KOPT-K1 (cell line): Measurements from ENCODE around the gene CANT1.

Experiments
- H3K27ac ChIP-seq: fragments of 200-600 bp; sonication (generic); 2 replicates; pipeline ENCODE4 v1.5.1; 2016; ENCODE audit warnings: antibody characterized with exemption, mild to moderate bottlenecking, low read depth, low read length; ENCODE audit not compliant: poor library complexity, severe bottlenecking
- H3K36me3 ChIP-seq: fragments of 200-600 bp; sonication (generic); 2 replicates; pipeline ENCODE4 v1.5.1; 2017; ENCODE audit warnings: antibody characterized with exemption, mild to moderate bottlenecking, low read length, moderate library complexity; ENCODE audit not compliant: insufficient read depth
- H3K9me3 ChIP-seq: fragments of 200-600 bp; sonication (generic); 2 replicates; pipeline ENCODE4 v1.5.1; 2017; ENCODE audit warnings: antibody characterized with exemption, low read length, mild to moderate bottlenecking; ENCODE audit not compliant: insufficient read depth, poor library complexity, severe bottlenecking

Gene CANT1

DNA sequence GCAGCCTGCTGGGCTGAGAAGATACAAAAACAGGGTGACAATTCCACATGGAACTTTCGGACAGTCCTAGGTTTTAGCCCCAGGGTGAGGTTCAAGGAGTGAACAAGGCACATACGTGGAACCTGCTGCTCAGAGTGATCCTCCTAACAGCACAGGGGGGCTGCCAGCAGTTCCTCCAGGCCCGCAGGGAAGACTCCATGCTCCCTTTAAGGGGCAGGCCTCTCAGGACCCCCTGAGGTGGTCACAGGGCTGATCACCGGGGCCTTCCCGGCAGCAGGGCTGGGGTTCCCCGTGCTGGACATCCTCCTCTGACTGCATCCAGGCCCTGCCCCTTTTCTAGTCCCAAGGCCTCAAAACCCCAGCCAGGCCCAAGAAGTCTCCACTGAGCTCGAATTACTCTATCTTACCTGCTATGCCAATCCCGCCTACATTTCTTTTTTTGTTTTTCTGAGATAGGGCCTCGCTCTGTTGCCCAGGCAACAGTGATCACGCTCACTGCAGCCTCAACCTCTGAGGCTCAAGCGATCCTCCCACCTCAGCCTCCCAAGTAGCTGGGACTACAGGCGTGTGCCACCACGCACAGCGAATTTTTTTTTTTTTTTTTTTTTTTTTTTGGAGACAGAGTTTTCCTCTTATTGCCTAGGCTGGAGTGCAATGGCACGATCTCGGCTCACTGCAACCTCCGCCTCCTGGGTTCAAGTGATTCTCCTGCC is 10.4 kb downstream of the CANT1 start:
- H3K9me3 ChIP-seq, result no peaks in the 10 kb centered on the region
- peaks cover 90% of the 10 kb centered on the region for H3K36me3 ChIP-seq
- no peak overlapping the region for H3K27ac ChIP-seq

DNA sequence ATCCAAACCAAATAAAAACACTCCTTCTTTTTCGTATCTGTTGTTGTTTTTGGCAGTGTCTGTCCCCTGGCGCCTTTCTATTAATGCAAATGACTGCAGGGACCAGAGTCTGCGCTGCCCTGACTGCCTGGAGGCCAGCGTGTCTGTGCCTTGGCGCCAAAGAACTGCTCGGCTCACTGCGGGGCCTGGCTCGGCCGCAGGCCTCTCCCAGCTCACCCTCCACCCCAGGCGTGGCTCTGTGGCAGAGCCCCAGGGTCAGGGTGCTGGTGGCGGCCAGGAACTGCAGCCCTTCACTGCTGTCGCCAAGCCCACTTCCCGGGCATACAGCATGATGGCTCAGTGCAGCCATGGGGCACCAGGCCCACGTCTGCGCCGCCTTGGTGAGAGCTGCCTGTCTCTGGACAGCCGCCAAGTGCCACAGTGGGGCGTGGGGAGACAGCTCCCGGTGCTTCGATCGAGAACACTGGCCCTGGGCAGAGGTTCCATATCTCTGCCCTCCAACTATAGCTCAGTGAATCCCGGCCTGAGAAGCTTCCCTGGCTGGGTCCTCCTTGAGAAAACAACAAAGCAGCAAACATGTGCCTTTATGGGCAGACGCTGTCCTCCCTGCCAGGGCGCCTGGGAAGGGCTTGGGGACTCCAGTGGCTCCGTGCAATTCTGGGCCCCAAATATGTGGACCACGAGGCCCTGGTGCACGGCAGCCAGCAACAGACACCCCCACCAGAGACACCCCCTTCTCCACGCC is 11.1 kb downstream of the CANT1 start:
- Histone ChIP-seq H3K36me3 (peaks cover 92% of the 10 kb centered on the region), H3K27ac (no peak overlapping the region)

DNA sequence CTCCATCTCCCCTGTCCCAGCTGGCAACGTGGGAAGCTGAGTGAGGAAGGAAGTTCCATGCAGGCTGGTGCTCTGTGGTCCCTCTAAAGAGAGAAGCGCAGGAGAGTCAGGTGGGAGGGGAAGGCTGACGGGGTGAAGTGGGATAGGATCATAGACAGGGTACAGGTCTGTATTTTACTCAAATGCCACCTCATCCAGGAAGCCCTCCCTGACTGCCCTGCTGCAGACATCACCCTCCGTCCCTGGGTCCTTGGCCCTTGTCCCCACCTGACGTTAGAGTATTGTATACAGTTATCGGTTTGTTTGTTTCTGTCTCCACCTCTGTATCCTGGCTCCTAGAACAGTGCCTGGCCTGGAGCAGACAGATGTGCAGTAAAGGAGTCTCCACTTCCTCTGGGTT is 11.7 kb downstream of the CANT1 start:
- H3K9me3 ChIP-seq, result no peaks in the 10 kb centered on the region
- peaks cover 92% of the 10 kb centered on the region for H3K36me3 ChIP-seq
- H3K27ac ChIP-seq, result no peak overlapping the region

More for the DNA sequence above, 11.1 kb downstream of the CANT1 start:
- no peaks in the 10 kb centered on the region for H3K9me3 ChIP-seq

DNA sequence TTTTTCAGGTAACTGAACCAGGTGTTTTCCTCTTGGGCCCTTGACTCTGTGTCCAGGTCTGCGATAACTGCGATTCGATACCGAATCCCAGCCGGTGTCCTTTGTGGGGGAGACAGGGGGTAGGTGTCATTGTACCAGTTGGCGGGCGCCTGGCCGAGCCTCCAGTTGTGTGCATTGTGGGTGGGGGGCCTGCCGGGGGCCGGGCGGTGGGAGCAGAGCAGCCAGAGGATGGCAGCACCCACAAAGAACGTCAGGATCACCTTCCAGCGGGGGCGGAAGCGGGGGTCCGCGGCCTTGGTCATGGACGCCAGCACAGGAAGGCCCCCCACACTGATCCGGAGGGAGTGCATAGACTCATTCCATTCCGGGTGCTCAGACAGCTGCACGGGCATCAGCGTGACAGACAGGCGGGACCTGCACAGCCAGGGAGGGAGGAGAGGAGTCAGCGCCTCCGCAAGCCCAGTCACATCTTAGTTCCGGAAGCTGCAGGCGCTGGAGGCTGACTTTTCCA is 12.3 kb downstream of the CANT1 start:
- H3K9me3 ChIP-seq, result no peaks in the 10 kb centered on the region
- peaks cover 92% of the 10 kb centered on the region for H3K36me3 ChIP-seq
- no peak overlapping the region for H3K27ac ChIP-seq

DNA sequence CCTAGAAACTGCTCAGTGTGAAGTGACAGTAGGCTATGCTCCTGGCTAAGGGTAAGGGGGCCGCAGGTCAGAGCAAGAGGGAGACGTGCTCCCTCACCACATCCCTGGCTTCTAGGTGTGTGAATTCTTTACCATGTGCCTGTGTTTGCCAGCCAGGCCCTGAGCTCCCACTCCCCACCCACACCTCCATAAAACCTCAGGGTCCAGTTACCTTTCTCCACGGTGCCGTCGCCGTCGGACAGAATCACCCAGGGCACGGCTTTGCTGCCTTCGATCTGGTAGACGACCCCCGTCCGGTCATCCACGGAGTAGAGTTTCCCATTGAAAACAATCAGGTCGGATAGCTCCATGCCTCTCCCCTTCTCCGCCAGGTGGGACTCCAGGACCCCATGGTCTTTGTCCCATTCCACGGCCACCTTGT is 12.8 kb downstream of the CANT1 start:
- Histone ChIP-seq H3K36me3 (peaks cover 92% of the 10 kb centered on the region), H3K9me3 (no peaks in the 10 kb centered on the region), H3K27ac (no peak overlapping the region)

DNA sequence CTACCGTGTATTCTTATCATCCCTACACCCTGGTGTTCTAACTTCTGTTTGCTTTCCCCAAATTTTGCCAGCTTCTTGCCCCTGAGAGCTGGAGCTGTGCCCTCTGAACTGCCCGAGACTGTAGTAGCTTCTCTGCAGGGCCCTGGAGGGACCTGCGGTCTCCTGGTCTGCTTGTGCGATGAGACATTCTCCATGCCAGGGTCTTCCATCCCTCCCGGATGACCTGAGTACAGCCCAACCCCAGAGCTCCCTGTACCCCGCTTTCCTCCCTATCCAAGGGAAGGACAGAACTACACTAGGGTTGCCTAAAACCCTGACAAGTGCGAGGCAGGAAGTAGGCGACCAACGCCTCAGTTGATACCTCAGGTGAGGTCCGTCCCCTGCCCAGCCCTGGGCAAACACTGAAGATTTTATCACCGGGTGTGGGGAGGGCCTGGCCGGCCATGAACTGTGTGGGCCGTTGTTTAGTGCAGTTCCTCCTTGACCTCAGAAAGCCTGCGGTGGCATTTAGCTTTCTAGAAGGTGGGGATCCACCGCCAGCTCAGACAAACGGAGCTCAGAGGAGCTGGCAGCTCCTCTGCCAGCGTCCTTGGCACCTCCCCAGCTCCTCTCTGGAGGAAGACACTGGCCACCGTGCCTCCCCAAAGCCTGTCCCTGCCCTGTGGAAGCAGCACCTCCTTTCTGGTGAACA is 13.7 kb downstream of the CANT1 start:
- Histone ChIP-seq H3K36me3 (peaks cover 99% of the 10 kb centered on the region), H3K9me3 (no peaks in the 10 kb centered on the region), H3K27ac (no peak overlapping the region)

DNA sequence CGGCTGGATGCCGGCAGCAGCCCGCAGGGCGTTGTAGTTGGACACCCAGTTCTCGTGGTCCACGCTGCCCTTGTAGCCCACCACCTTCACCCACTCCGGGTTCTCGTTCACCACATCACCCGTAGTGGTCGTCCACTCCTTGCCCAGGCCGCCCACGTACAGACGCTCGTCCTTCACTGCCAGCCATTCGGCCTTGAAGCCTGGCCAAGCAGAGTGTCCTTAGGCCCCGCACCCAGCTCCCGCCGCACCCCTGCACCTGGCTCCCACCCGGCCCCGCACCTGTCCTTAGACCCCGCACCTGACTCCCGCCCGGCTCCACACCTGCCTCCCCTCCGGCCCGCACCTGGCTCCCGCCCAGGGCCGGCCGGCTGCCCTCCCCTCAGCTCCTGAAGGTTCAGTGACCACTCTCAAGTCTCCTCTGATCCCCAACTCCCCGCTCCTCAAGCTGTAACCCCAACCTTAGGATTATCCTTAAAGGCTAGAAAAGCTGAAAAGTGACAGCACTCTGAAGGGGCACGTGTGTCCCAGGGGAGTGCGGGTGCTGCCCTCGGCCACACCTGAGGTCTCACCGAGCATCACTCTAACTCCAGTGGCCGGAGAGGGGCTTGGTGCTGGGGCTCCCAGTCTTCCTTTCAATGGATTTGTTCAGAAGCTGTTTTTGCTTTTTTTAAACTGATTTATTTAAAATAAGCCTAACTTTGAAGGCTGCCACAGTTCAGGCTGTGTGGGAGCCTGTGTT is 14.4 kb downstream of the CANT1 start:
- Histone ChIP-seq H3K27ac (no peak overlapping the region), H3K9me3 (no peaks in the 10 kb centered on the region), H3K36me3 (peaks cover 100% of the 10 kb centered on the region)

DNA sequence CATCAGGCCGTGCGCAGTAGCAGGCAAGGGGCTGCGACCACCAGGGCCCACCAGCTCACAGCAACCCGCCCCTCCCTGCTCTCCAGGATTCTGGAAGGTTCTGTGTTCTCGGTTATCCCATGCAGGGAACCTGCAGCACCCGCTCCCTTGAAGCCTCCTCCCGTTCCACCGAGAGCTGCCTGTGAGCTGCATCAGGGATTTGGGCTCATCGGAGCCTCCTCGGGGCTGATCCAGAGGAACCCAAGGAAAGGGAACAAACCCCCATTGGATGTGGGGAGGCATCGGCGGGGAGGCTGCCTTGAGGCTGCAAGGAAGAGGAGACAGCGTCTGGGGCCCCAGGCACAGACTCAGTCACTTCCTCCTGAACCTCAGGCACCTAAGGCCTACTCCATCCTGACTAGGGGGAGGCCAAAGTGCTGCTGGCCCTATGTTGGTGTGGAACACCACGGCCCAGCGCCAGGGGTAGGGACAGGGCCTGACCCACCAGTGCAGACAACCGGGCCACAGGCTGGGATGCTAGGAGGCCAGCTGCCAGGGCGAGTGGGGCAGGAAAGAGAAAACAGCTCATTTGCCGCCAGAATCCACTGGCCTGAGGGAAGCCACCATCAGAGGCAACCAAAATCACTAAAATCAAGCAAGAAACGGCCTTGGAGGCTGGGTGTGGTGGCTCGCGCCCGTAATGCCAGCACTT is 15.4 kb downstream of the CANT1 start:
- H3K9me3 ChIP-seq, result no peaks in the 10 kb centered on the region
- H3K36me3 ChIP-seq, result peaks cover 98% of the 10 kb centered on the region
- H3K27ac ChIP-seq, result no peak overlapping the region

DNA sequence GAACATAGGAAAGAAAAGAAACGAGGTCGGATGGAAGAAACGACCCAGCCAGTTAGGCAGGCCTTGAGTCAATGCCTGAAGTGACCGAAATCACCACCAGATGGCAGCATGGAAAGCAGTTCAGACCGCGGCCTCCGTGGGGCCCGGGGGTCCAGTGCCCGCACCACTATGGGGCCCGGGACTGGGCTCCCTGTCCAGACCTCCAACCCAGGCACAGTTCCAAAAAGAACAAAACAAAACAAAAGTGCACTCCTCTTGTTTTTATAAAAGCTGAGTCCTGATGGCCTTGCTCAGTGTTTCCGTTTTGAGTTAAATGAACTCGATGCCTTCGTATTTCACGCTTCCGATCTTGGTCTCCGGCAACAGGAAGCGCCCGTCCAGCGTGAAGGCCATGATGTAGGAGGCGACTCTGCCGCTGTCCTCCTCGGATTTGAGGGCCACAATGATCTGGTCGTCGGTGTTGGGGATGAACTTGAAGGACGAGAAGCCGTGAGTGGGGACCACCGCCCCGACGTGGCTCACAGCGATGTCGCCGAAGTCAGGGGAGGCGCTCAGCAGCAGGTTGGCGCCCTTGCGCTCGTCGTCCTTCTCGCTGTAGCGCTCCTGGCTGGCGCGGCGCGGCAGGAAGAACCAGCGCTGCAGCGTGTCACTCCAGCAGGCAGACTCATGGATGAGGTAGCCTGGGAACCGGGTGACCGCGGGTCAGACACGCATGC is 16.2 kb downstream of the CANT1 start:
- Histone ChIP-seq H3K36me3 (peaks cover 91% of the 10 kb centered on the region), H3K9me3 (no peaks in the 10 kb centered on the region), H3K27ac (no peak overlapping the region)

DNA sequence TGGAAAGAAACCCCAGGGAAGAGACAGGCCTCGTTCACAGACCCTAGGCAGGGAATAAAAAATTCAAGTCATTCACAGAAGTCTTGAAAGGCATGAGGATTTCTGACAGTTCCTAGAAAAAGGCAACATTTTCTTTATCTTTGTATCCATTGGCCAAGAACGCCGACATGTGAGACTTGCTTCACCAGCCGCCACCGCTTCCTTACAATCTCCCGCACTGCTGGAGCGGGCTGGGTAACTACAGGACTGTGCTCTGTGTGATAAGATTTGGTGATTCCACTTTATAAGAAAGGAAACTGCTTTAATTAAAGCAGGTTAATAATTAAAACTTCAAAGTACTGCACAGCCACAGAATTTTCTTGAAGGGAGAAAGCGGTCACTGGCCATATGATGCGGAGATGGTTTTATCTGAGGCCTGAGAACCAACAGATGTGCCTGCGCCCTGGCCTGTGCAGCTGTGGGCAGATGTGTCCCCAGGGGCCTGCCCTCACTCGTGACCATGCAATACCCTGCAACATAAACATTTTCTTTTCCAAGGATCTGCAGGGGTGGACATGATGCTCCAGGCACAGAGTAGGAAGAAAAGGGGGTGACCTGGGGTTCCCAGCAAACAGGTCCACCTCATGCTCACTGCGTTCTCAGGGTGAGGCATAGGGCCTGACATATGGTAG is 16.9 kb downstream of the CANT1 start:
- Histone ChIP-seq H3K36me3 (peaks cover 84% of the 10 kb centered on the region), H3K9me3 (no peaks in the 10 kb centered on the region), H3K27ac (no peak overlapping the region)

DNA sequence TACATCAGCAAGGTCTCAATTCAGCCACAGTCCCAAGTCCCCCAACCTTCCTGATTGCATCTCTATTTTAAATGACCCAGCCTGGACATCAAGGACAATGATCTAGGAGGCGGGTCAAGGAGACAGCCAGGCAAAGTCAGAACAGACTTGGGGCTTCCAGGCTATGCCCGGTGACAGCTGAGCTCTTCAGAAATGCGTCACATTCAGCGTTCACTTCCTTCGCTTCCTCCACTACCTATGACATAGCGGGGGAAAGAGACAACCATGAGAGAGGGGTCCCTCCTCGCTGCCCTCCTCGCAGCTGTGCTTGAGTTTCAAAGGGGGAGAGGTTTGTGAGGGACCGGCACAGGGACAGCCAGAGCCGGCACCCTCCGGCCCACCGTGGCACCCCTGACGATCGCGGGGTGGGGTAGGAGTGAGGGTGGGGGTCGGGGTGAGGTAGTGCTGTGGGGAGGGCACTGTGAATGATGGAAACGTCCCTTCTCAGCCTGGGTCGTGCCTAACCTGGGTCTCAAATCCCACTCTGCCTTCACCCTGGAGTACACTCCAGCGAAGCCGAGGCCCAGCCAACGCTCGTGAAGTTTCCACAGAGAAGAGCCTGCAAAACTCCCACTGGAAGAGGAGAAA is 17.5 kb downstream of the CANT1 start:
- no peaks in the 10 kb centered on the region for H3K9me3 ChIP-seq
- H3K36me3 ChIP-seq, result peaks cover 77% of the 10 kb centered on the region
- H3K27ac ChIP-seq, result no peak overlapping the region

DNA sequence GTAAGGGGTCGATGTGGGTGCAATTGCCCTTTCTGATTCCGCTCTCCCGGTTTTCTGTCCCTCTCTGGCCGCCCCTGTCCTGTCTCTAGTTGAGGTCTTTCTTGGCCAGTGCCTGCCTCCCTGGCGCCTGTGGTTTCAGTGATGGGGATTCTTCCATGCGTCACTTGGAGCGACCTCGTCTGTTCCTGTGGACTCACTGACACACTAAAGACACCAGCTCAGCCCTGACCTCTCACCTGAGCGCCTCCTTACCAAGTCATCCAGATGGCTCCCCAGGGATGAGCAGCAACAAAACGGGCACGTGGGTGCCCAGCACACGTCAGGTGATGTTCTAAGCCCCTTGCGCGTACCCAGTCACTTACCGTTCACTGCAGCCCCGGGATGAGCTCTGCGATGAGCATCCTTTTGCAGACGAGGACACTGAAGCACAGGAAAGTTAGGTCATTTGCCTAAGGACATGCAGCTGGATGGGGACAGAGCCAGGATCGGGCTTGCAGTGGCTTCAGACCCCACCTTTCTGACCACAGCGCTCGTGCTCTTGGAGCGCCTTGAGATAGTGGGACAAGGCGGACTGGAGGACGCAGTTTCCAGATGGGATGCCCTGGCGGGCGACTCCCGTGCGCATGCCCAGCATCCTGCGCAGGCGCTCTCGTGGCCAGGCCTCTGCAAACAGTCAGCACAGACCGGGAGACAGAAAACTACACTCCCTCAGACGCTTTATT is 18.4 kb downstream of the CANT1 start:
- Histone ChIP-seq H3K9me3 (no peaks in the 10 kb centered on the region), H3K36me3 (peaks cover 69% of the 10 kb centered on the region), H3K27ac (no peak overlapping the region)
